Activated CD4-positive, alpha-beta memory T cell treated with anti-CD3 and anti-CD28 coated beads, Interleukin-2, amount 10 ng/mL, durations not matched to agents 7 days and 5 days (primary cell): Measurements from ENCODE around the gene PRAMEF20. TPM values are rescaled to one million over a fixed set of nuclear protein-coding genes. Genes with fewer than 3 reads are reported as not detected.

Experiments used
- total RNA-seq, 2 experiments: library from RNA; stranded (reverse); gene quantifications; one replicate each; pipeline ENCODE4 v1.2.3, GENCODE V29; 2021

PRAMEF20 gene
- total RNA-seq, 2 experiments from 2014 or later: not detected

Other genes with a start within 250 kb of the PRAMEF20 start
- gene HNRNPCL4, start 244.8 kb upstream of the PRAMEF20 start, total RNA-seq: not detected
- not detected for gene PRAMEF9, start 238.6 kb upstream of the PRAMEF20 start, total RNA-seq
- gene PRAMEF13, start 209.0 kb upstream of the PRAMEF20 start, total RNA-seq: not detected
- not detected for gene PRAMEF18, start 184.3 kb upstream of the PRAMEF20 start, total RNA-seq
- gene PRAMEF5, start 156.3 kb upstream of the PRAMEF20 start, total RNA-seq: not detected
- not detected for gene PRAMEF8, start 125.3 kb upstream of the PRAMEF20 start, total RNA-seq
- gene PRAMEF33, start 106.9 kb upstream of the PRAMEF20 start, total RNA-seq: not detected
- not detected for gene PRAMEF15, start 94.9 kb upstream of the PRAMEF20 start, total RNA-seq
- not detected for gene PRAMEF14, start 63.3 kb upstream of the PRAMEF20 start, total RNA-seq
- gene PRAMEF19, start 38.5 kb upstream of the PRAMEF20 start, total RNA-seq: not detected
- not detected for gene PRAMEF17, start 20.8 kb upstream of the PRAMEF20 start, total RNA-seq
- not detected for gene LRRC38, start 103.6 kb downstream of the PRAMEF20 start, total RNA-seq
- not detected for gene PDPN, start 173.4 kb downstream of the PRAMEF20 start, total RNA-seq